ENCODE measurements around the gene DAP3. TPM values are rescaled to one million over a fixed set of nuclear protein-coding genes. Genes with fewer than 3 reads are reported as not detected.

Gene DAP3
- total RNA-seq, 1 experiment from 2014 or later: 136 TPM

DNA sequence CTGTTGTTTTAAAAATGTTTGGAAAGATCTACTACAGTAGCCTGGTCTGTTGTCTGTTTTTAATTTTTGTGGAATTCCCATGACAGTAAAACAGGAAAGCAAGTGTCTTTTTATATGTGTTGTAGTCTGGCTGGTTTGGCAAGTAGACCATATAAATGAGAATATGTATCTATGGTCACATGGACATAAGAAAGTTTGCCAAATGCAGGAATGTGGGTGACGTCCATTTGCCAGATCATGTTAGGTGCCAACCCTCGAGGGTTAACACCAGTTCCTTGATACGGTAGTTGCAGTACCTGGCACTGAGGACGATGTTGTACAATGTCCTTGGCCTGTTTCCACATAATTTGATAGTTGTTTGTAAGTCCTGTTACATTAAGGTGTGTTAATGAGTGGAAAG, 6.2 kb downstream of the DAP3 start:
- no TSS peak for BruUV-seq (replicated peaks)
- Histone ChIP-seq H3K27me3 (ENCODE audit: control insufficient read depth, insufficient read depth, low read length) (no peaks in the 10 kb centered on the region), H3K9me3 (ENCODE audit: control insufficient read depth, insufficient read depth, low read depth, low read length) (no peaks in the 10 kb centered on the region; the same call in 1 of the 2 replicates), H3K36me3 (ENCODE audit: control insufficient read depth, insufficient read depth, low read length) (peaks cover 13% of the 10 kb centered on the region; the same call in 1 of the 2 replicates), H3K4me1 (ENCODE audit: control insufficient read depth, insufficient read depth, low read length) (peaks cover 9% of the 10 kb centered on the region), H3K27ac (ENCODE audit: low read length) (no peak overlapping the region), H3K4me3 (ENCODE audit: low read depth in 2 of 2, low read length in 2 of 2) (no peak overlapping the region)
- ChIA-PET POLR2A (no interaction called here), CTCF (no interaction called here)
- TF ChIP-seq, protein P1, sequence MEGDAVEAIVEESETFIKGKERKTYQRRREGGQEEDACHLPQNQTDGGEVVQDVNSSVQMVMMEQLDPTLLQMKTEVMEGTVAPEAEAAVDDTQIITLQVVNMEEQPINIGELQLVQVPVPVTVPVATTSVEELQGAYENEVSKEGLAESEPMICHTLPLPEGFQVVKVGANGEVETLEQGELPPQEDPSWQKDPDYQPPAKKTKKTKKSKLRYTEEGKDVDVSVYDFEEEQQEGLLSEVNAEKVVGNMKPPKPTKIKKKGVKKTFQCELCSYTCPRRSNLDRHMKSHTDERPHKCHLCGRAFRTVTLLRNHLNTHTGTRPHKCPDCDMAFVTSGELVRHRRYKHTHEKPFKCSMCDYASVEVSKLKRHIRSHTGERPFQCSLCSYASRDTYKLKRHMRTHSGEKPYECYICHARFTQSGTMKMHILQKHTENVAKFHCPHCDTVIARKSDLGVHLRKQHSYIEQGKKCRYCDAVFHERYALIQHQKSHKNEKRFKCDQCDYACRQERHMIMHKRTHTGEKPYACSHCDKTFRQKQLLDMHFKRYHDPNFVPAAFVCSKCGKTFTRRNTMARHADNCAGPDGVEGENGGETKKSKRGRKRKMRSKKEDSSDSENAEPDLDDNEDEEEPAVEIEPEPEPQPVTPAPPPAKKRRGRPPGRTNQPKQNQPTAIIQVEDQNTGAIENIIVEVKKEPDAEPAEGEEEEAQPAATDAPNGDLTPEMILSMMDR (IDR thresholded peaks at IDR 0.05): no peak
- TF ChIP-seq POLR2AphosphoS5 (IDR thresholded peaks at IDR 0.05; ENCODE audit: low read depth, low read length): no peak
- TF ChIP-seq, protein P2, sequence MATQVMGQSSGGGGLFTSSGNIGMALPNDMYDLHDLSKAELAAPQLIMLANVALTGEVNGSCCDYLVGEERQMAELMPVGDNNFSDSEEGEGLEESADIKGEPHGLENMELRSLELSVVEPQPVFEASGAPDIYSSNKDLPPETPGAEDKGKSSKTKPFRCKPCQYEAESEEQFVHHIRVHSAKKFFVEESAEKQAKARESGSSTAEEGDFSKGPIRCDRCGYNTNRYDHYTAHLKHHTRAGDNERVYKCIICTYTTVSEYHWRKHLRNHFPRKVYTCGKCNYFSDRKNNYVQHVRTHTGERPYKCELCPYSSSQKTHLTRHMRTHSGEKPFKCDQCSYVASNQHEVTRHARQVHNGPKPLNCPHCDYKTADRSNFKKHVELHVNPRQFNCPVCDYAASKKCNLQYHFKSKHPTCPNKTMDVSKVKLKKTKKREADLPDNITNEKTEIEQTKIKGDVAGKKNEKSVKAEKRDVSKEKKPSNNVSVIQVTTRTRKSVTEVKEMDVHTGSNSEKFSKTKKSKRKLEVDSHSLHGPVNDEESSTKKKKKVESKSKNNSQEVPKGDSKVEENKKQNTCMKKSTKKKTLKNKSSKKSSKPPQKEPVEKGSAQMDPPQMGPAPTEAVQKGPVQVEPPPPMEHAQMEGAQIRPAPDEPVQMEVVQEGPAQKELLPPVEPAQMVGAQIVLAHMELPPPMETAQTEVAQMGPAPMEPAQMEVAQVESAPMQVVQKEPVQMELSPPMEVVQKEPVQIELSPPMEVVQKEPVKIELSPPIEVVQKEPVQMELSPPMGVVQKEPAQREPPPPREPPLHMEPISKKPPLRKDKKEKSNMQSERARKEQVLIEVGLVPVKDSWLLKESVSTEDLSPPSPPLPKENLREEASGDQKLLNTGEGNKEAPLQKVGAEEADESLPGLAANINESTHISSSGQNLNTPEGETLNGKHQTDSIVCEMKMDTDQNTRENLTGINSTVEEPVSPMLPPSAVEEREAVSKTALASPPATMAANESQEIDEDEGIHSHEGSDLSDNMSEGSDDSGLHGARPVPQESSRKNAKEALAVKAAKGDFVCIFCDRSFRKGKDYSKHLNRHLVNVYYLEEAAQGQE (IDR thresholded peaks at IDR 0.05; ENCODE audit: insufficient read depth in 1 of 2, low read depth in 2 of 2, low read length in 1 of 2): no peak
- TF ChIP-seq TCF7L2 (IDR thresholded peaks at IDR 0.05; ENCODE audit: low read depth, low read length): no peak
- TF ChIP-seq SIN3A (IDR thresholded peaks at IDR 0.05; ENCODE audit: borderline replicate concordance, insufficient read depth, low read depth, low read length): no peak
- ATAC-seq (no peak), DNase-seq (ENCODE audit: low read depth, low spot score) (no peak)
- intact Hi-C loops (cut with micrococcal nuclease; ENCODE audit: unreplicated experiment): no loop called here
- in situ Hi-C loops (cut with HindIII; ENCODE audit: low pct_unique_long_range_greater_than_20kb, low sequenced_read_pairs): no loop called here

DNA sequence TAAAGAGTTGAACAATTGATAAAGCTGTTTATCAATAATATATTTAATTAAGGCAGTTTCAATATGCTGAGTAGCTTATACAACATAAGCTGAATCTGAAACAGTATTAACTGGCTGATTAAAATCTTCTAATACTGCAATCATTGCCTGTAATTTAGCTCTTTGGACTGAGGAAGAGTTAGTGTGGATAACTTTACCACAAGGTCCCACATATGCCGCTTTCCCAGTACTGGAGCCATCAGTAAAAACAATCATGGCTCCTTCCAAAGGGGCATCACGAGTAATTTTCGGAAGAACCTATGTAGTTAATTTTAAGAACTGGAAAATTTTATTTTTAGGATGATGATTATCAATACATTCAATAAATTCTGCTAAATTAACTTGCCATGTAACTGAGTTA, 6.7 kb downstream of the DAP3 start:
- no peak for ATAC-seq
- TF ChIP-seq, protein P1 (IDR thresholded peaks at IDR 0.05): no peak
- TF ChIP-seq, protein P2 (IDR thresholded peaks at IDR 0.05; ENCODE audit: insufficient read depth in 1 of 2, low read depth in 2 of 2, low read length in 1 of 2): no peak
- TF ChIP-seq TCF7L2 (IDR thresholded peaks at IDR 0.05; ENCODE audit: low read depth, low read length) (no peak), SIN3A (IDR thresholded peaks at IDR 0.05; ENCODE audit: borderline replicate concordance, insufficient read depth, low read depth, low read length) (no peak), POLR2AphosphoS5 (IDR thresholded peaks at IDR 0.05; ENCODE audit: low read depth, low read length) (no peak)
- ChIA-PET CTCF (no interaction called here), POLR2A (no interaction called here)
- Histone ChIP-seq H3K27ac (ENCODE audit: low read length) (no peak overlapping the region), H3K36me3 (ENCODE audit: control insufficient read depth, insufficient read depth, low read length) (peaks cover 13% of the 10 kb centered on the region; the same call in 1 of the 2 replicates), H3K4me1 (ENCODE audit: control insufficient read depth, insufficient read depth, low read length) (peaks cover 6% of the 10 kb centered on the region), H3K9me3 (ENCODE audit: control insufficient read depth, insufficient read depth, low read depth, low read length) (no peaks in the 10 kb centered on the region; the same call in 1 of the 2 replicates), H3K27me3 (ENCODE audit: control insufficient read depth, insufficient read depth, low read length) (no peaks in the 10 kb centered on the region), H3K4me3 (ENCODE audit: low read depth in 2 of 2, low read length in 2 of 2) (no peak overlapping the region)
- DNase-seq (ENCODE audit: low read depth, low spot score): no peak
- intact Hi-C loops (cut with micrococcal nuclease; ENCODE audit: unreplicated experiment) (no loop called here), in situ Hi-C loops (cut with HindIII; ENCODE audit: low pct_unique_long_range_greater_than_20kb, low sequenced_read_pairs) (no loop called here)
- no TSS peak for BruUV-seq (replicated peaks)
